Measurements from ENCODE around the gene PARD3B.
"Not testable (repeated sequence)": the region's sequence is repeated elsewhere in the genome, so short reads cannot be mapped to it uniquely, and the experiment has no call there.

PARD3B gene

GRCh38 chr2:205484215-205484614 lies 938.9 kb downstream of the PARD3B start:
- no peak for DNase-seq

GRCh38 chr2:205484764-205485163 lies 939.5 kb downstream of the PARD3B start:
- DNase-seq = no peak

- not testable (repeated sequence) for DNase-seq
Observed at GRCh38 chr2:205493528-205493927, 948.3 kb downstream of the PARD3B start.

- no peak for DNase-seq
Observed at GRCh38 chr2:205494537-205495235, 949.4 kb downstream of the PARD3B start.

- no peak for DNase-seq
Observed at GRCh38 chr2:205495819-205496218, 950.5 kb downstream of the PARD3B start.

GRCh38 chr2:205496370-205496769 lies 951.1 kb downstream of the PARD3B start:
- no peak for DNase-seq

- DNase-seq = no peak
Observed at GRCh38 chr2:205496772-205497171, 951.5 kb downstream of the PARD3B start.

DNA sequence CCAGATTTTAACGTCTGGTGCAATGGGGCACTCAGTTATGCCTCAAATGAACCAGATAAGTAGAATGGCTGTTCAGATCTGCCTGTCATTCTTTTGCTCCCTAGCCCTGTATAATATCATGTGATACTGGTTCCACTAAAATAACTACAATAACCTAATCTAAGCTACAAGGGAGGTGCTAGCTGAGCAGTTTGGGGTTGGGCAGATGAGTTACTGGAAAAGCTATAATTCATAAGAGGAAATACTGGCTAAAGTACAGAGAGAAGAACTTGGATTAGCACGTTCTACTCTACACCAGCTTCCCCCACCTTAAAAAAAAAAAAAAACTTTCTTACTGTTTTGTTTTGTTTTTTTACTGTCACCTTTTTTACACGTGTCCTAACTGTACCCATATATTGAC lies 953.7 kb downstream of the PARD3B start:
- no peak for DNase-seq

GRCh38 chr2:205500065-205500464 lies 954.8 kb downstream of the PARD3B start:
- DNase-seq = no peak

DNA sequence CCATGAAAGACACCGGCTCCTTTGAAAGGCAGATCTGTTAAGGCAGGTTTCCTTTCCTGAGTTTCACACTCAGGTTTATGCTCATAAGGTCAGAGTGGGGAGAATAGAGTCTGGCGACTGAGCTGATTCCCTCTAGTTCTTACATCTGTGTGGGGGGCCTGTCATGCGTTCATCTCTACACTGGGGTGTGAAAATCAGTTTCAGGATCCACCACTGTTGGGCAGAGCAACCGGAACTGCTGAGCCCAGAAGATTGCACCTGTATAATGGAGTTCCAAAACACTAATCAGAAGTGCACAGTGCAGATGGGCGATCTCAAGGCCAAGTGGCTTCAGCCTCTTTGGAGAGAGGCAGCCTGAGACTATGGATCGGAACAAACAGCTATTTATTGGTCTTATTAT lies 955.7 kb downstream of the PARD3B start:
- DNase-seq = no peak

GRCh38 chr2:205501826-205502225 lies 956.6 kb downstream of the PARD3B start:
- DNase-seq = no peak

GRCh38 chr2:205505371-205505770 lies 960.1 kb downstream of the PARD3B start:
- DNase-seq = no peak

GRCh38 chr2:205509655-205510054 lies 964.4 kb downstream of the PARD3B start:
- no peak for DNase-seq

DNA sequence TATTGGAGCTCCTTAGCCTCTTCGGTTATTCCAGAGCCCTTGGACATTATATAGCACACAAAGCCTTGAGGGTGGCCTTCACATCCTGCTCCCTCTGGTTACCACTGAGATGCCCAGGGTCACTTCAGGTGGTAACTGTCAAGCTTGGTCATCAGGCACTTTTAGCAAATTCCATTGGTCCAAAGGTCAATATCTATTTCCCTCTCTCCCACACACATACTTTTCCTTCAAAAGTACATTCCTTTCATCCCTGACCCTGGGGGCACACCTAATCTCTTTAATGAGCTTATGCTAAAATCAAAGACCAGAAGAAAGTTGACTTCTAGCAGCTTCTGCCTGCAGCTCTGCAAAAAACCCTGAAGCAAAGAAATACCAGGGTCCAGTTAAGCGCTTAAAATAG lies 965.1 kb downstream of the PARD3B start:
- DNase-seq = no peak

GRCh38 chr2:205511221-205511620 lies 965.9 kb downstream of the PARD3B start:
- DNase-seq = no peak

DNA sequence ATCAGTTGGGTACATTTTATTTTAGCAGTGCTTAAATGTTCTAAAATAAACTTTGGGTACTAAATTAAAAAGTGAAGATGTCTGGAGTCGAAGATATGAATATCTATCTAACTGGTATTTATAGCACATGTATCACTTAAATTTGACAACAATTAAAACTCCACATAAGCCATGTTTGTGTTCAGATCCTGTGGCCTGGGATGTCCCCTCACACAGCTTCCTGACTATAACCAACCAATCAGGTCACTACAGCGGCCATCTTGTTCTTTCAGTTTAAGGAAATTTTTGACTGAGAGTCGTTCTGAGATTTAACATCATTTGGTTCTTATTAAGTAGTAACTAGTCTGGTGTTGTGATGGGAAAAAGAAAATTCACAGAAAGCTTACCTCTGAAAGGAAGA lies 966.4 kb downstream of the PARD3B start:
- DNase-seq = no peak

GRCh38 chr2:205520311-205520710 lies 975.0 kb downstream of the PARD3B start:
- no peak for DNase-seq

- DNase-seq = no peak
Observed at GRCh38 chr2:205524656-205525055, 979.4 kb downstream of the PARD3B start.

DNA sequence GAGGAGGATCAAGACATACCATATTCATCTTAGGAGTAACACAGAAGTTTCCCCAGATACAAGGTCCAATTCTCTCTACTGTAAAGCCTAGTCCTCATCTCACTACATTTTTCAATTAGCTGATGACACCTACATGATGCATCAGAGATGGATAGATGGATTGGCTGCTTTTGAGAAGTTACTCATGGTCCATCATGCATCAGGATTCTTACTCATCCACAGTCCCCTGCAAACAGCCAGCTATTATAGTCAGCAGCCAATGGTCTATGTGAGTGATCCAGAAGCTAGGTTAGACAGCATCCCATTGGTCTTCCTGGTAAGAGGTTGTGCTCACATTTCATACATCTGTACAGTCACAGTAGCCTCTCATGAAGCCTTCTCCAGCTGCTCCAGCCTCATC lies 982.5 kb downstream of the PARD3B start:
- DNase-seq = no peak

- DNase-seq = no peak
Observed at GRCh38 chr2:205531072-205531471, 985.8 kb downstream of the PARD3B start.

DNA sequence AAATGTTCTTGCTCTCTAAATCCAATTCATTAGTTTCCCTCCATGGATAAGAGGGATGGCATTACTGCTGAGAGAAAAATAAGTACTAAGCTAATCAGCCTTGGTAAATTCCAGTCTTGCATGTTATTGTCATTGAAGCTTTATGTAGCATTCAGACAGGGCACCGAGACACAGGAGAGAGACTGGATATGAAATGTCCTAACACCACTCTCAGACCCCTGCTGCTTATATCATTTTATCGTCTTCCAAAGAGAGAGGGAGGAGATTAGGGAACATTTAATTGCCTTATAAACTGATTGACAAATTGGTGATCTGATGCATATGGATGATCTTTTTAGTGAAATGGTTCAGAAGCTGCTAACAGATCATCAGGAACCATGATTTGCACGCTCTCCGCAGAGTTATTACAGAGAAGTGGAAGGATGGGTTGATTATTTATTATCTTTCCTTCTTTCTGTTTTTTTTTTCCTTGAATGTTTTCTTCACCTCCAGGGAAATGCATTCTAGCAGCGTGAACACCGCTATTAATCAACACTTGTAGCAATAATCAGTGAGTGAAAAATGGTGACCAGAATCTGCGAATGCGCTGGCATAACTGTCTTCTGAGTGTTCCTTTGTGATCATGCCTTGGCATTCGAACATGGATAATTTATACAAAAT lies 986.3 kb downstream of the PARD3B start:
- DNase-seq = no peak

DNA sequence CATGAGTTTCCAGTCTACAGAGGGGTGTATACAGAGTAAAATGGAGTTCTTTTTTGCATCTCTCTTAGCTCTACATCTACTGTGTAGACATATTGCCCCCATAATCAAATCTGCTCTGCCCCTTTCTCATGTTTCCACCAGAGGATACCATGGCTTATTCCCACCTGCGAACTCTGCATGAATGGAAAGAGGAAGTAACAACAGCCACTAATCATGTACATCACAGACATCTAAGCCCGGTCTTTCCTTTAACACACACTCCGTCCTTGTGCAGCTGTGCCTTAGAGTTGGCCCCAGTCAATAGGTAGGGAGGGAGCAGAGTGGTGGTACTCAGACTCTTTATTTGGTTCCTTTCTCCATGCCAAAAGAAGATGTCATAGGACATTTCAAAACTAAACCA lies 989.7 kb downstream of the PARD3B start:
- DNase-seq = no peak

GRCh38 chr2:205539603-205540002 lies 994.3 kb downstream of the PARD3B start:
- no peak for DNase-seq

DNA sequence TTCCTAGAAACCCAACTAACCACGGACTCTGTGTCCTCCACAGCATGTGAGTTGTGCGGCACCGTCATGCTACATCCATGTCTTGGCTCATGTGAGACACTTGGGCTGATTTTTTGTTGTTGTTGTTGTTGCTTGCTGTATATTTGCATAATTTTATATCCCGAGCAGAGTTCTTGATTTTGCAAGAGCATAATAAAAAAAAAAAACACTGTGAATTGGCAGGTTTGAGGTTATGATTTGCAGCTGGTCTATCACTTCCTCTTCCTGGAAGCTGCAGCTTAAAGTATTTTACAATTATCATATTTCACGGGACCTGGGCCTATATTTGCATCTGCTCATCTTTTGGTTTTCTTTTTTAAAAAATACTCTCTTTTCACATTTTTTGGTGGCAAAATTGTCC lies 994.8 kb downstream of the PARD3B start:
- DNase-seq = no peak
